Panc1 (cell line): ENCODE measurements around the gene SEMA3D. TPM values are rescaled to one million over a fixed set of nuclear protein-coding genes. Genes with fewer than 3 reads are reported as not detected.

ENCODE experiments used
- ATAC-seq: fragments of 200-7000 bp; cut with Tn5 transposase; 2 replicates; pipeline ENCODE4 v1.9.1; 2020; ENCODE audit warnings: mild to moderate bottlenecking, moderate library complexity
- BruUV-seq: library from RNA; stranded (reverse); fragments of 400-500 nt; replicated peaks from 2 replicates; lab custom pipeline; 2021; lab: Mats Ljungman, UMichigan
- CTCF ChIA-PET: fragments of 300-600 bp; sonication (Branson Sonifier 250); formaldehyde crosslinking; loops from one replicate; lab custom pipeline; 2022; ENCODE audit warnings: antibody characterized with exemption; lab: Charles Lee
- POLR2A ChIA-PET: fragments of 300-600 bp; sonication (Branson Sonifier 250); formaldehyde crosslinking; loops from one replicate; lab custom pipeline; 2022; ENCODE audit warnings: antibody characterized with exemption; lab: Charles Lee
- DNase-seq: peaks from one replicate; pipeline ENCODE4 v3.0.0-alpha.2; 2010; ENCODE audit warnings: low read depth, low spot score
- H3K27ac ChIP-seq: 2 replicates; pipeline ENCODE4 v1.5.1; 2011; ENCODE audit warnings: mild to moderate bottlenecking, low read length, inconsistent platforms
- H3K27me3 ChIP-seq: fragments of 200-500 bp; sonication (Bioruptor generic); 2 replicates; pipeline ENCODE4 v1.6.0; 2014; ENCODE audit warnings: low read length, inconsistent platforms; ENCODE audit not compliant: control insufficient read depth, insufficient read depth
- H3K36me3 ChIP-seq: fragments of 200-500 bp; sonication (Bioruptor generic); 2 replicates; pipeline ENCODE4 v1.5.1; 2014; ENCODE audit warnings: inconsistent platforms, mild to moderate bottlenecking, low read length, moderate library complexity; ENCODE audit not compliant: control insufficient read depth, insufficient read depth
- H3K4me1 ChIP-seq: 2 replicates; pipeline ENCODE4 v1.5.1; 2011; ENCODE audit warnings: inconsistent platforms, mild to moderate bottlenecking, low read length, moderate library complexity; ENCODE audit not compliant: control insufficient read depth, insufficient read depth
- H3K4me3 ChIP-seq, 2 experiments: 2 replicates each; pipeline ENCODE4 v1.5.1; 2011 to 2012; ENCODE audit warnings: low read depth in 2 of 2, low read length in 2 of 2, mild to moderate bottlenecking in 2 of 2, inconsistent platforms in 1 of 2, moderate library complexity in 1 of 2
- H3K9me3 ChIP-seq: fragments of 200-500 bp; sonication (Bioruptor generic); 2 replicates; pipeline ENCODE4 v1.5.1; 2014; ENCODE audit warnings: low read depth, mild to moderate bottlenecking, inconsistent platforms, low read length, moderate library complexity; ENCODE audit not compliant: control insufficient read depth, insufficient read depth
- CTCF ChIP-seq: fragments of 450-650 bp; IDR thresholded peaks from 2 replicates; pipeline ENCODE4 v1.5.1; 2017; ENCODE audit warnings: mild to moderate bottlenecking
- POLR2AphosphoS5 ChIP-seq: IDR thresholded peaks from 2 replicates; pipeline ENCODE4 v1.6.1; 2012; ENCODE audit warnings: mild to moderate bottlenecking, low read depth, low read length, moderate library complexity
- SIN3A ChIP-seq: IDR thresholded peaks from 2 replicates; pipeline ENCODE4 v1.6.1; 2012; ENCODE audit warnings: low read depth, mild to moderate bottlenecking, low read length, moderate library complexity, borderline replicate concordance; ENCODE audit not compliant: insufficient read depth
- TCF7L2 ChIP-seq: IDR thresholded peaks from 2 replicates; pipeline ENCODE4 v1.6.1; 2011; ENCODE audit warnings: mild to moderate bottlenecking, low read depth, low read length, inconsistent platforms
- in situ Hi-C: cut with HindIII; loops from 2 replicates; pipeline ENCODE4 v1.10.0; 2016; ENCODE audit warnings: low sequenced_read_pairs, low pct_unique_long_range_greater_than_20kb
- intact Hi-C: fragments of 100-400 bp; cut with micrococcal nuclease; formaldehyde crosslinking; loops from one replicate; pipeline ENCODE4 v1.10.0; 2022; ENCODE audit not compliant: unreplicated experiment
- total RNA-seq: library from RNA; stranded (reverse); gene quantifications from one replicate; pipeline ENCODE4 v1.2.1, GENCODE V29; 2021; ENCODE audit not compliant: unreplicated experiment
- TF ChIP-seq, protein P1 (sequence below), 2 experiments: IDR thresholded peaks; 2 replicates each; pipeline ENCODE4 v1.6.1; 2011 to 2012; ENCODE audit warnings: low read depth in 2 of 2, control low read depth in 1 of 2, low read length in 1 of 2, mild to moderate bottlenecking in 1 of 2, moderate library complexity in 1 of 2; ENCODE audit not compliant: insufficient read depth in 1 of 2

The SEMA3D gene
- total RNA-seq, 1 experiment from 2014 or later = 11.5 TPM

- no peak for DNase-seq
- intact Hi-C loops (no loop called here), in situ Hi-C loops (no loop called here)
- ChIA-PET POLR2A (no interaction called here), CTCF (no interaction called here)
- ATAC-seq = no peak
- no peaks in the 10 kb centered on the region for H3K36me3 ChIP-seq
- H3K27ac ChIP-seq = no peak overlapping the region
- TF ChIP-seq, protein P1, sequence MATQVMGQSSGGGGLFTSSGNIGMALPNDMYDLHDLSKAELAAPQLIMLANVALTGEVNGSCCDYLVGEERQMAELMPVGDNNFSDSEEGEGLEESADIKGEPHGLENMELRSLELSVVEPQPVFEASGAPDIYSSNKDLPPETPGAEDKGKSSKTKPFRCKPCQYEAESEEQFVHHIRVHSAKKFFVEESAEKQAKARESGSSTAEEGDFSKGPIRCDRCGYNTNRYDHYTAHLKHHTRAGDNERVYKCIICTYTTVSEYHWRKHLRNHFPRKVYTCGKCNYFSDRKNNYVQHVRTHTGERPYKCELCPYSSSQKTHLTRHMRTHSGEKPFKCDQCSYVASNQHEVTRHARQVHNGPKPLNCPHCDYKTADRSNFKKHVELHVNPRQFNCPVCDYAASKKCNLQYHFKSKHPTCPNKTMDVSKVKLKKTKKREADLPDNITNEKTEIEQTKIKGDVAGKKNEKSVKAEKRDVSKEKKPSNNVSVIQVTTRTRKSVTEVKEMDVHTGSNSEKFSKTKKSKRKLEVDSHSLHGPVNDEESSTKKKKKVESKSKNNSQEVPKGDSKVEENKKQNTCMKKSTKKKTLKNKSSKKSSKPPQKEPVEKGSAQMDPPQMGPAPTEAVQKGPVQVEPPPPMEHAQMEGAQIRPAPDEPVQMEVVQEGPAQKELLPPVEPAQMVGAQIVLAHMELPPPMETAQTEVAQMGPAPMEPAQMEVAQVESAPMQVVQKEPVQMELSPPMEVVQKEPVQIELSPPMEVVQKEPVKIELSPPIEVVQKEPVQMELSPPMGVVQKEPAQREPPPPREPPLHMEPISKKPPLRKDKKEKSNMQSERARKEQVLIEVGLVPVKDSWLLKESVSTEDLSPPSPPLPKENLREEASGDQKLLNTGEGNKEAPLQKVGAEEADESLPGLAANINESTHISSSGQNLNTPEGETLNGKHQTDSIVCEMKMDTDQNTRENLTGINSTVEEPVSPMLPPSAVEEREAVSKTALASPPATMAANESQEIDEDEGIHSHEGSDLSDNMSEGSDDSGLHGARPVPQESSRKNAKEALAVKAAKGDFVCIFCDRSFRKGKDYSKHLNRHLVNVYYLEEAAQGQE (IDR thresholded peaks at IDR 0.05; ENCODE audit: insufficient read depth in 1 of 2, low read depth in 2 of 2, low read length in 1 of 2) = no peak
- TF ChIP-seq CTCF = no peak
- TF ChIP-seq POLR2AphosphoS5 = no peak
- TF ChIP-seq TCF7L2 = no peak
- TF ChIP-seq SIN3A = no peak
- H3K4me3 ChIP-seq = no peak overlapping the region
- no peaks in the 10 kb centered on the region for H3K9me3 ChIP-seq
- BruUV-seq = no TSS peak
- no peaks in the 10 kb centered on the region for H3K27me3 ChIP-seq
- no peaks in the 10 kb centered on the region; the same call in 1 of the 2 replicates for H3K4me1 ChIP-seq
Measured at GRCh38 chr7:85070967-85071628, 115.8 kb downstream of the SEMA3D start.

- DNase-seq = no peak
- CTCF ChIA-PET = no interaction called here
- Histone ChIP-seq H3K4me3 (no peak overlapping the region), H3K4me1 (no peaks in the 10 kb centered on the region), H3K27ac (no peak overlapping the region), H3K36me3 (no peaks in the 10 kb centered on the region), H3K27me3 (no peaks in the 10 kb centered on the region), H3K9me3 (no peaks in the 10 kb centered on the region)
- ATAC-seq = no peak
- in situ Hi-C loops (no loop called here), intact Hi-C loops (no loop called here)
- POLR2A ChIA-PET = no interaction called here
- BruUV-seq = no TSS peak
- no peak for TF ChIP-seq SIN3A
- no peak for TF ChIP-seq POLR2AphosphoS5
- TF ChIP-seq CTCF = no peak
- TF ChIP-seq TCF7L2 = no peak
- TF ChIP-seq, protein P1 (IDR thresholded peaks at IDR 0.05; ENCODE audit: insufficient read depth in 1 of 2, low read depth in 2 of 2, low read length in 1 of 2) = no peak
Measured at GRCh38 chr7:85068799-85069198, 118.1 kb downstream of the SEMA3D start.
